GM13977 (cell line): ENCODE data around the gene HTR1E.

Experiments
- DNase-seq: peaks from one replicate; pipeline ENCODE4 v3.0.0; 2012; ENCODE audit warnings: low spot score
- in situ Hi-C: fragments of 300-500 bp; cut with MboI; formaldehyde crosslinking; loops from one replicate; pipeline ENCODE4 v1.12.0; 2022; ENCODE audit warnings: low sequenced_read_pairs, low pct_unique_long_range_greater_than_20kb, mixed read lengths, inconsistent platforms; ENCODE audit not compliant: unreplicated experiment
- TF ChIP-seq, protein P1 (sequence below): IDR thresholded peaks from 2 replicates; pipeline ENCODE4 v1.5.1; 2012; ENCODE audit warnings: mild to moderate bottlenecking, control low read depth; ENCODE audit not compliant: insufficient read depth; ENCODE audit errors: extremely low read depth, missing control alignments

HTR1E gene

DNA sequence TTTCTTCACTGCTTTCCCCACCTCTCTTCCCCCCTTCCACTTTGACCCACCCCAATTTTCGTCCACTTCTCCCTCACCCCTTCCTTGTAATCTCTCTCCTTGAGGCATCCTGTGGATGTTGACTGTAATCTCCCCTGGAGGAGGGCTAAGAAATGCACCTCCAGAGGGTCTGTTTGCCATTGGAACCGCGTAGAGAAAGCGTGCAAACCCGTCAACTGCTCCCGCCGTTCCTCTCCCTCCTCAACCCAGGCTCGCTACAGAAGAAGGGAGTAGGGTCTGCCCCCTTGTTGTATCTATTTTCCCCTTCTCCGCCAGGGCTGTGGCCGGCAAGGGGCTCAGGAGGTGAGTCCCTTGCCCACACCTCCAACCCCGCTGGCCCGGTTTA lies 502 bp upstream of the HTR1E start:
- TF ChIP-seq, protein P1, sequence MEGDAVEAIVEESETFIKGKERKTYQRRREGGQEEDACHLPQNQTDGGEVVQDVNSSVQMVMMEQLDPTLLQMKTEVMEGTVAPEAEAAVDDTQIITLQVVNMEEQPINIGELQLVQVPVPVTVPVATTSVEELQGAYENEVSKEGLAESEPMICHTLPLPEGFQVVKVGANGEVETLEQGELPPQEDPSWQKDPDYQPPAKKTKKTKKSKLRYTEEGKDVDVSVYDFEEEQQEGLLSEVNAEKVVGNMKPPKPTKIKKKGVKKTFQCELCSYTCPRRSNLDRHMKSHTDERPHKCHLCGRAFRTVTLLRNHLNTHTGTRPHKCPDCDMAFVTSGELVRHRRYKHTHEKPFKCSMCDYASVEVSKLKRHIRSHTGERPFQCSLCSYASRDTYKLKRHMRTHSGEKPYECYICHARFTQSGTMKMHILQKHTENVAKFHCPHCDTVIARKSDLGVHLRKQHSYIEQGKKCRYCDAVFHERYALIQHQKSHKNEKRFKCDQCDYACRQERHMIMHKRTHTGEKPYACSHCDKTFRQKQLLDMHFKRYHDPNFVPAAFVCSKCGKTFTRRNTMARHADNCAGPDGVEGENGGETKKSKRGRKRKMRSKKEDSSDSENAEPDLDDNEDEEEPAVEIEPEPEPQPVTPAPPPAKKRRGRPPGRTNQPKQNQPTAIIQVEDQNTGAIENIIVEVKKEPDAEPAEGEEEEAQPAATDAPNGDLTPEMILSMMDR = no peak
- DNase-seq = no peak
- in situ Hi-C loops = no loop called here

DNA sequence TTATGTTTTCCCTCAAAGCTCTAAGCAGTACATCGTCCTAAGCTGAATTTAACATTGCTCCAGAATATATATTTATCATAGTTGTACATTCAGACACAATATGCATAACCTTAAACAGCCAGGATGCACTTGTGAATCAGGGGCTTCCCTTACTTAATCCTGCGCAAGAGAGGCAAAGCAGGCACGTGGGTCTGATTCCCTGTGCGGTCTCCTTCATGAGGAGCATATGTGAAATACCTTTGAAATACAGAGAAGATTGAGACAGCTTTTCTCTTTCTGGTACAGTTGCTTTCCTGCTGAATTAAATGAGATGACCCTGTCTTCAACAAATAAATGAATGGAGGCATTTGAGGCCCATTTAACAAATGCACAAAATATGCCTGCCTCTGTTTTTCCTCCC lies 1.5 kb downstream of the HTR1E start:
- TF ChIP-seq, protein P1 = no peak

DNA sequence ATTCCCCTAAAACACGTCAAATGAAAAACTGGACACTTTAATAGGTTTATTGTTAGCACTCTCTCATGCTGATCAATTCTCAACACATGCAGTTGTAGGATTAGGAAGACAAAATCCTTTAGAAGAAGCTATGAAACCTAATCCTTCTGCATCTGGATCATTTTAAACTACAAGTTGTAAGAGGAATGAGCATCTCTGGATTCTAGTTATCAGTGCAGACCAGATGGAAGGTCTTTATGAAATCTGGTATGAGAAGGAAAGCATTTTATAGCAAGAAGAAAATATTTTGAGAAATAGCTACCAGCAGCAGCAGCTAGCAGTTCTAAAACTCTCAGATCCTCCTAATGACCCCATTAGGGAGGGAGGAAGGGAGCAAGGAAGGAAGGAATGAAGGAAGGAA lies 4.1 kb downstream of the HTR1E start:
- TF ChIP-seq, protein P1 = no peak
- DNase-seq = no peak
- in situ Hi-C loops = no loop called here

More for the DNA sequence above, 1.5 kb downstream of the HTR1E start:
- in situ Hi-C loops = no loop called here
- no peak for DNase-seq

DNA sequence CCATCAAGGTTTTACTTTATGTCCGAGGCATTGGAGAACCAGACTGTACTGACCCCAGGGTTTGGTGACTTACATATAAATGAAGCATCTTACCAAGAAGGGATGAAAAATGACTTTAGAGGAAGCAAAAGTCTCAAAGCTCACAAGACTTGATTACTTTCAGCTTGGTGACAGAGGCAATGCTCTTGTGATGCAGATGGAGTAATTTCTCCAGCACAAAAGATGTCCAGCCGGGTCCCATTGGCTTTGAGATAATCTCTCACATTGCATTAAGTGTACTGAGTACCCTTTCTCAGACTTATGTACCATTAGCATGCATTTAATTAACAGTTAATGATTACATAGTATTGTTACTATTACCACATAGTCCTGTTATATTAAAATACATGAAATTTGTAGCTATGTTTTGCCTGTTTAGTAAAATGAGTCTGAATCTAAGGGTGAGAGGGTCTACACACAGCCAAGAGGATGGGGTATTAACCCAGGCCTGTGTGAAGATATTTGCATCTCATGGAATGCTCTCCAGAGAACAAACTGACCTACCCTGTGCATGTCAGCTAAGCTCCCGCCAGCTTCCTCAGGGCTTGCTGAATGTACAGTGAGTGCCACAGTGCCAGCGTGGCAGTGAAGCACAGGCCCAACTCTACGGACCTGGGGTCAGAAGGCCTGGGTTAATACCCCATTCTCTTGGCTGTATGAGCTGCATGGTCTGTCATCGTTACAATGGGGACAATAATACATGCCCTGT lies 5.6 kb downstream of the HTR1E start:
- no peak for DNase-seq
- TF ChIP-seq, protein P1 = no peak
- in situ Hi-C loops = no loop called here

DNA sequence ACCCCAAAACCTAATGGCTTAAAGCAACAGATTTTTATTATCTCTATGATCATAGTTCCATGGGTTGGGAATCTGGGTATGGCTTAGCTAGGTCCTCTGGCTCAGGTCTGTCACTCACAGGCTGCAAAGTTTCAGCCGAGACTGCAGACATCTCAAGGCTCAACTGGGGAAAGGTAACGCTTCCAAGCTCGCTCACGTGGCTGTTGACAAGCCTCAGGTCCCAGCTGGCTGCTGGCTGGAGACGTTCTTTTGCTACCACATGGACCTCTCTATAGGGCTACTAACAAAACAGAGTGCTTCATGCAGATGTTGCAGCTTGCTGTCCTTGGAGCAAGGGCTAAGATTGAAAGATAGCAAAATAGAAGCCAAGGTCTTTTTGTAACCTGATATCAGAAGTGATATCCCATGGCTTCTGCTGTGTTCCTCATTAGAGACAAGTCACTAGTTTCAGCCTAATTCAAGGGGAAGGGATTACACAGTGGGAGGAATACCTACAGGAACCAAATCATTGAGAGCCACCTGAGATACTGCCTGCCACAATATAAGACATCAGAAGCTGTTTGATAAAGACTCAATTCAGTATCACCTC lies 6.6 kb downstream of the HTR1E start:
- in situ Hi-C loops = no loop called here
- no peak for DNase-seq
- TF ChIP-seq, protein P1 = no peak

DNA sequence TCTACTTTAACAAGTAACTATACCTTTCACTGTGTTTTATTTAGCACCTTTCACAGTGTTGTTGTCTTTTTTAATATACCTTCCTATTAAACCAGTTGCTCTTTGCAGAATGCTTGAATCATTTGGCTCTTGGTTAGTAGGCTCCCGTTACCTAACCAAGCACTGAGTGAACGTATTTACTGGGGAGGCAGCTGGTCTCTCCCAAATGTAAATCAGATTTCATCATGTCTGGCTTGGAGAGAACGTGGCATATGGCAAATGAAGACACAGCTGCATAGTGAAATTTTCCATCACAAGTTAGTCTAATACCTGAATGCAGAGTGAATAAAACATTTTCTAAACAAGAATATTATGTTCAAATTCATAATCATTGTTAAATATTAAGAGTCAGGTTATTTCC lies 12.4 kb downstream of the HTR1E start:
- TF ChIP-seq, protein P1 = no peak
- in situ Hi-C loops = no loop called here
- no peak for DNase-seq
